Ishikawa (cell line): ENCODE data around the gene NUTM2F.

Source experiments
- REST ChIP-seq: IDR thresholded peaks from 2 replicates; pipeline ENCODE4 v1.6.1; 2012; ENCODE audit warnings: low read depth, mild to moderate bottlenecking
- TAF1 ChIP-seq: IDR thresholded peaks from 2 replicates; pipeline ENCODE4 v1.6.1; 2012; ENCODE audit warnings: low read depth, mild to moderate bottlenecking
- YY1 ChIP-seq: IDR thresholded peaks from 2 replicates; pipeline ENCODE4 v1.6.1; 2012; ENCODE audit warnings: low read depth

GRCh38 chr9:94289691-94290090 is 38.8 kb downstream of the NUTM2F start:
- TF ChIP-seq REST (no peak), TAF1 (no peak), YY1 (no peak)
